CD14-positive monocyte (primary cell): ENCODE measurements around the gene SLU7. TPM values are rescaled to one million over a fixed set of nuclear protein-coding genes. Genes with fewer than 3 reads are reported as not detected.

Experiments
- DNase-seq, 3 donors: peaks; one replicate each; pipeline ENCODE4 v3.0.0-alpha.2; 2011 to 2022
- H2AFZ ChIP-seq: 2 replicates; pipeline ENCODE4 v1.6.0; 2012; ENCODE audit warnings: mild to moderate bottlenecking, low read depth, low read length, inconsistent platforms; ENCODE audit not compliant: insufficient read depth, poor library complexity, severe bottlenecking
- H3K27ac ChIP-seq, 2 donors: 1 replicate in 1 of 2; 2 replicates in 1 of 2; pipeline ENCODE4 v1.5.1; 2012 to 2013; ENCODE audit warnings: low read length in 2 of 2, control low read depth in 1 of 2, inconsistent platforms in 1 of 2, low read depth in 1 of 2, mild to moderate bottlenecking in 1 of 2
- H3K27me3 ChIP-seq, 2 donors: one replicate each; pipeline versions ENCODE4 v1.6.0 to v1.6.1; 2011 to 2013; ENCODE audit warnings: low read length in 2 of 2; ENCODE audit not compliant: control insufficient read depth in 2 of 2, insufficient read depth in 2 of 2
- H3K36me3 ChIP-seq, 2 donors: replicated peaks in 1 of 2; 1 replicate in 1 of 2; 2 replicates in 1 of 2; pipeline versions ENCODE4 v1.5.1 to v1.6.1; 2012 to 2013; ENCODE audit warnings: low read length in 2 of 2, control low read depth in 1 of 2, inconsistent platforms in 1 of 2, mild to moderate bottlenecking in 1 of 2; ENCODE audit not compliant: insufficient read depth in 2 of 2, control insufficient read depth in 1 of 2
- H3K4me1 ChIP-seq, 2 donors: 1 replicate in 1 of 2; 2 replicates in 1 of 2; pipeline versions ENCODE4 v1.5.1 to v1.6.1; 2012 to 2013; ENCODE audit warnings: low read length in 2 of 2, control low read depth in 1 of 2, inconsistent platforms in 1 of 2, mild to moderate bottlenecking in 1 of 2, moderate library complexity in 1 of 2; ENCODE audit not compliant: insufficient read depth in 2 of 2, control insufficient read depth in 1 of 2
- H3K4me2 ChIP-seq: replicated peaks from 2 replicates; pipeline ENCODE3; 2012; ENCODE audit warnings: low read length, moderate library complexity, mild to moderate bottlenecking; ENCODE audit not compliant: poor library complexity, severe bottlenecking; ENCODE audit errors: extremely low read depth
- H3K4me3 ChIP-seq, 3 experiments: fragments of 200-600 bp in 1 of 3; sonication (generic) in 1 of 3; replicated peaks in 1 of 3; 1 replicate in 2 of 3; 2 replicates in 1 of 3; pipeline ENCODE4 v1.5.1; 2011 to 2013; ENCODE audit warnings: low read length in 3 of 3, mild to moderate bottlenecking in 3 of 3, control low read depth in 2 of 3, low read depth in 2 of 3, inconsistent platforms in 1 of 3, moderate library complexity in 1 of 3
- H3K79me2 ChIP-seq: 2 replicates; pipeline ENCODE4 v1.6.0; 2012; ENCODE audit warnings: mild to moderate bottlenecking, control low read depth, inconsistent platforms, low read length, moderate library complexity; ENCODE audit not compliant: insufficient read depth
- H3K9ac ChIP-seq: 2 replicates; pipeline ENCODE4 v1.6.0; 2017; ENCODE audit warnings: low read length, mild to moderate bottlenecking; ENCODE audit not compliant: insufficient read depth, poor library complexity, severe bottlenecking
- H3K9me3 ChIP-seq, 2 donors: replicated peaks in 1 of 2; 1 replicate in 1 of 2; 2 replicates in 1 of 2; pipeline versions ENCODE4 v1.5.1 to v1.6.1; 2012 to 2013; ENCODE audit warnings: low read length in 2 of 2, control low read depth in 1 of 2; ENCODE audit not compliant: control insufficient read depth in 1 of 2, insufficient read depth in 1 of 2
- H4K20me1 ChIP-seq: 2 replicates; pipeline ENCODE4 v1.6.0; 2012; ENCODE audit warnings: mild to moderate bottlenecking, low read length, control low read depth, moderate library complexity; ENCODE audit not compliant: insufficient read depth
- H3K27ac Mint-ChIP-seq, 7 donors: one replicate each; pipeline ENCODE4 v1.8.0; 2020; ENCODE audit warnings: mild to moderate bottlenecking in 7 of 7, mixed read lengths in 7 of 7, moderate library complexity in 6 of 7, inconsistent platforms in 2 of 7
- H3K27me3 Mint-ChIP-seq, 3 donors: one replicate each; pipeline ENCODE4 v1.8.0; 2021 to 2022; ENCODE audit warnings: low read depth in 3 of 3, mild to moderate bottlenecking in 3 of 3, mixed read lengths in 3 of 3, moderate library complexity in 3 of 3, inconsistent platforms in 1 of 3
- H3K36me3 Mint-ChIP-seq, 2 donors: one replicate each; pipeline ENCODE4 v1.8.0; 2020; ENCODE audit warnings: mixed read lengths in 2 of 2, inconsistent platforms in 1 of 2, mild to moderate bottlenecking in 1 of 2
- H3K4me1 Mint-ChIP-seq: one replicate; pipeline ENCODE4 v1.8.0; 2020; ENCODE audit warnings: mild to moderate bottlenecking, mixed read lengths
- H3K4me3 Mint-ChIP-seq, 2 donors: one replicate each; pipeline ENCODE4 v1.8.0; 2020; ENCODE audit warnings: mild to moderate bottlenecking in 2 of 2, mixed read lengths in 2 of 2, moderate library complexity in 1 of 2
- H3K9me3 Mint-ChIP-seq, 7 donors: one replicate each; pipeline ENCODE4 v1.8.0; 2020 to 2022; ENCODE audit warnings: mixed read lengths in 7 of 7, mild to moderate bottlenecking in 6 of 7, moderate library complexity in 6 of 7, inconsistent platforms in 2 of 7
- WGBS: methylation state at CpG from one replicate; pipeline ENCODE4 v1.1.5; 2013; ENCODE audit warnings: missing lambda C conversion rate; ENCODE audit not compliant: insufficient coverage; 5-methylcytosine and 5-hydroxymethylcytosine counted together
- intact Hi-C, 2 donors: fragments of 100-400 bp; cut with micrococcal nuclease; formaldehyde crosslinking; loops; one replicate each; pipeline versions ENCODE4 v1.15.0 to v1.15.1; 2023
- polyA plus RNA-seq, 3 donors: library from polyadenylated mRNA; depleted of rRNA in 1 of 3; unstranded in 2 of 3; stranded (reverse) in 1 of 3; fragments of 300-500 nt in 2 of 3; fragments of >200 nt in 1 of 3; fragmentation: Illumina TruSeq in 2 of 3; gene quantifications; 1 replicate in 2 of 3; 2 replicates in 1 of 3; pipeline ENCODE4 v1.2.3, GENCODE V29; 2012 to 2021
- TF ChIP-seq, protein P1 (sequence below): fragments of 200-600 bp; IDR thresholded peaks from one replicate; pipeline ENCODE4 v1.8.0; 2022; ENCODE audit warnings: antibody characterized with exemption, mild to moderate bottlenecking

SLU7 gene
- polyA plus RNA-seq, 3 donors, result 38.4 to 61.6 (median 42.3) TPM

DNA sequence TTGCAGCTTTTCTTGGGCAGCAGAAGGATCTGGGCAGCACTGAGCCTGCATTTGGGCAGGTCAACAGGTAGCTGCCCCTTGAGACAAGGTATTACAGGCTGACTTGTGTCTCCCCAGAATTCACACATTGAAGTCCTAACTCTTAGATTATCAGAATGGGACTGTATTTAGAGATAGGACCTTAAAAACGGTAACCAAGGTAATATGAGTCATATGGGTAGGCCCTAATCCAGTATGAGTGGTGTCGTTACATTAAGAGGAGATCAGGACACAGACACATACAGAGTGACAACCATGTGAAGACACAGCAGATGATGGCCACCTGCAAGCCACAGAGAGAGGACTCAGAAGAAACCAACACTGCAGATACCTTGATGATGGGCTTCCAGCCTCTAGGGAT, 51.6 kb downstream of the SLU7 start:
- Histone ChIP-seq H3K4me1 (peaks cover 6 to 8% of the 10 kb centered on the region in 2 donors), H3K4me3 (no peak overlapping the region), H3K9me3 (no peaks in the 10 kb centered on the region), H3K27ac (no peak overlapping the region), H3K79me2 (no peaks in the 10 kb centered on the region), H3K27me3 (peaks cover 27 to 35% of the 10 kb centered on the region in 2 donors), H2AFZ (no peak overlapping the region), H3K9ac (no peak overlapping the region), H3K4me2 (no peak overlapping the region), H3K36me3 (no peaks in the 10 kb centered on the region), H4K20me1 (no peaks in the 10 kb centered on the region)
- H3K27ac Mint-ChIP-seq, result no peak overlapping the region
- peaks cover 28 to 40% (median 33%) of the 10 kb centered on the region in 3 donors for H3K27me3 Mint-ChIP-seq
- H3K4me1 Mint-ChIP-seq, result peaks cover 13% of the 10 kb centered on the region
- H3K4me3 Mint-ChIP-seq, result no peak overlapping the region
- peaks cover 0 to 6% (median 0%) of the 10 kb centered on the region in 7 donors for H3K9me3 Mint-ChIP-seq
- intact Hi-C loops, result no loop called here
- TF ChIP-seq, protein P1, sequence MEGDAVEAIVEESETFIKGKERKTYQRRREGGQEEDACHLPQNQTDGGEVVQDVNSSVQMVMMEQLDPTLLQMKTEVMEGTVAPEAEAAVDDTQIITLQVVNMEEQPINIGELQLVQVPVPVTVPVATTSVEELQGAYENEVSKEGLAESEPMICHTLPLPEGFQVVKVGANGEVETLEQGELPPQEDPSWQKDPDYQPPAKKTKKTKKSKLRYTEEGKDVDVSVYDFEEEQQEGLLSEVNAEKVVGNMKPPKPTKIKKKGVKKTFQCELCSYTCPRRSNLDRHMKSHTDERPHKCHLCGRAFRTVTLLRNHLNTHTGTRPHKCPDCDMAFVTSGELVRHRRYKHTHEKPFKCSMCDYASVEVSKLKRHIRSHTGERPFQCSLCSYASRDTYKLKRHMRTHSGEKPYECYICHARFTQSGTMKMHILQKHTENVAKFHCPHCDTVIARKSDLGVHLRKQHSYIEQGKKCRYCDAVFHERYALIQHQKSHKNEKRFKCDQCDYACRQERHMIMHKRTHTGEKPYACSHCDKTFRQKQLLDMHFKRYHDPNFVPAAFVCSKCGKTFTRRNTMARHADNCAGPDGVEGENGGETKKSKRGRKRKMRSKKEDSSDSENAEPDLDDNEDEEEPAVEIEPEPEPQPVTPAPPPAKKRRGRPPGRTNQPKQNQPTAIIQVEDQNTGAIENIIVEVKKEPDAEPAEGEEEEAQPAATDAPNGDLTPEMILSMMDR, result no peak
- DNase-seq, result no peak
- no peaks in the 10 kb centered on the region for H3K36me3 Mint-ChIP-seq
- WGBS, result 100% methylated on average over 1 of the region's 2 CpGs

DNA sequence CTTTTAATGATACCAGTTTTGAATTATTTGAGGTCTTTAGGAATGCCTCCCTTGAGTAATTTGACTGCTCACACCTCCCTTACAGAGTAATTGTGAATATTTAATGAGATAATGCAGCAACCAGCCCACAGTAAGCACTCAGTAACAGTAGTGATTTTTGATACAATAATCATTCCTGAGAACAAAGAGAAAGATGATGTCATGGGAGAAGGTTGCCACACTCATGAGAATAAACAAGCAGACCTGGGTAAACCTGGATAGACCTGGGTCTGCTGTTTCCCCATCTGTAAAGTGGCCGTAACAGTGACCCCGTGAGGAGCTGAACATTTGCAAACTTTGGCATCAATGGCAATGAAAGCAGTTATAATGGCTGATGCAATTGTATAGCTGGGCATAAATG, 52.7 kb downstream of the SLU7 start:
- Mint-ChIP-seq H3K4me3 (no peak overlapping the region), H3K27me3 (peaks cover 22 to 30% (median 29%) of the 10 kb centered on the region in 3 donors), H3K4me1 (peaks cover 13% of the 10 kb centered on the region), H3K36me3 (no peaks in the 10 kb centered on the region), H3K9me3 (peaks cover 0 to 6% (median 0%) of the 10 kb centered on the region in 7 donors), H3K27ac (no peak overlapping the region)
- no peak overlapping the region for H3K4me2 ChIP-seq
- no peak overlapping the region for H3K9ac ChIP-seq
- H3K36me3 ChIP-seq, result no peaks in the 10 kb centered on the region
- no peaks in the 10 kb centered on the region for H4K20me1 ChIP-seq
- TF ChIP-seq, protein P1, result no peak
- no peaks in the 10 kb centered on the region for H3K9me3 ChIP-seq
- peaks cover 6 to 8% of the 10 kb centered on the region in 2 donors for H3K4me1 ChIP-seq
- no peak overlapping the region for H2AFZ ChIP-seq
- no peak overlapping the region for H3K4me3 ChIP-seq
- peaks cover 17 to 25% of the 10 kb centered on the region in 2 donors for H3K27me3 ChIP-seq
- WGBS, result no CpG with 5 or more reads among the region's 2 CpGs
- no peak for DNase-seq
- intact Hi-C loops, result no loop called here
- H3K79me2 ChIP-seq, result no peaks in the 10 kb centered on the region
- no peak overlapping the region for H3K27ac ChIP-seq
